Stomach (tissue), 9 donors: ENCODE data around the gene SPP1. TPM values are rescaled to one million over a fixed set of nuclear protein-coding genes. Genes with fewer than 3 reads are reported as not detected.
"Not testable (repeated sequence)": the region's sequence is repeated elsewhere in the genome, so short reads cannot be mapped to it uniquely, and the experiment has no call there.

ENCODE experiments used
- DNase-seq, 2 donors: peaks; one replicate each; pipeline versions ENCODE4 v3.0.0 to v3.0.0-alpha.2; 2013 to 2019
- H3K27ac ChIP-seq, 5 donors: fragments of 200-600 bp in 4 of 5; sonication (generic) in 4 of 5; one replicate each; pipeline ENCODE4 v1.5.1; 2013 to 2019; ENCODE audit warnings: mild to moderate bottlenecking in 1 of 5, moderate library complexity in 1 of 5
- H3K27me3 ChIP-seq, 3 donors: fragments of 200-600 bp; sonication (generic); one replicate each; pipeline ENCODE4 v1.5.1; 2017 to 2019; ENCODE audit warnings: mixed run types in 1 of 3
- H3K36me3 ChIP-seq, 4 donors: fragments of 200-600 bp; sonication (generic); 1 replicate in 3 of 4; 2 replicates in 1 of 4; pipeline ENCODE4 v1.5.1; 2016 to 2019
- H3K4me1 ChIP-seq, 4 donors: fragments of 200-600 bp; sonication (generic); one replicate each; pipeline ENCODE4 v1.5.1; 2016 to 2019
- H3K4me3 ChIP-seq, 4 donors: fragments of 200-600 bp; sonication (generic) in 3 of 4; one replicate each; pipeline ENCODE4 v1.5.1; 2016 to 2019; ENCODE audit warnings: mild to moderate bottlenecking in 1 of 4
- H3K9me3 ChIP-seq, 4 donors: fragments of 200-600 bp; sonication (generic); one replicate each; pipeline ENCODE4 v1.5.1; 2016 to 2019
- EP300 ChIP-seq: sonication (generic); formaldehyde crosslinking; IDR thresholded peaks from one replicate; pipeline ENCODE4 v1.6.1; 2017; ENCODE audit warnings: antibody characterized with exemption
- POLR2A ChIP-seq, 4 donors: fragments of 450-650 bp; IDR thresholded peaks; one replicate each; pipeline ENCODE4 v1.6.1; 2016; ENCODE audit warnings: antibody characterized with exemption in 4 of 4, control low read depth in 2 of 4, mild to moderate bottlenecking in 1 of 4, moderate library complexity in 1 of 4
- POLR2AphosphoS5 ChIP-seq, 3 donors: sonication (generic); formaldehyde crosslinking; IDR thresholded peaks; one replicate each; pipeline ENCODE4 v1.6.1; 2016; ENCODE audit warnings: antibody characterized with exemption in 3 of 3
- WGBS, 5 donors: extraction: QIAGEN DNeasy Blood & Tissue Kit in 3 of 5; methylation state at CpG; one replicate each; pipeline versions ENCODE4 v1.1.5 to v1.1.7; 2013 to 2018; 5-methylcytosine and 5-hydroxymethylcytosine counted together
- intact Hi-C: fragments of 100-400 bp; cut with DNase I; formaldehyde crosslinking; loops from one replicate; pipeline ENCODE4 v1.15.1; 2023; ENCODE audit warnings: low total_unique reads
- polyA plus RNA-seq, 3 donors: library from polyadenylated mRNA; stranded (reverse); fragments of 200-250 nt; gene quantifications; one replicate each; pipeline ENCODE4 v1.2.3, GENCODE V29; 2013
- total RNA-seq, 5 donors: library from RNA; depleted of rRNA; stranded (reverse); fragments of >200 nt; gene quantifications; one replicate each; pipeline versions ENCODE4 v1.1.0 to v1.2.3, GENCODE V29; 2014 to 2016
- TF ChIP-seq, protein P1 (sequence below), 7 experiments: fragments of 450-650 bp in 4 of 7; fragments of 200-600 bp in 3 of 7; sonication (generic) in 3 of 7; IDR thresholded peaks; one replicate each; pipeline ENCODE4 v1.5.1; 2016 to 2019; ENCODE audit warnings: antibody characterized with exemption in 7 of 7, control low read depth in 2 of 7, mild to moderate bottlenecking in 1 of 7
- donor health status: healthy with polysubstance abuse.
- donor health status: Bipolar disorder and iron deficiency.
- donor health status: healthy.

The SPP1 gene
- total and polyA plus RNA-seq, 8 donors: 2.3 to 80.8 (median 10.9) TPM

GRCh38 chr4:88022289-88022688, 46.8 kb downstream of the SPP1 start:
- no peak overlapping the region for H3K4me3 ChIP-seq
- DNase-seq: no peak
- no peaks in the 10 kb centered on the region for H3K27me3 ChIP-seq
- peaks cover 0 to 15% (median 4%) of the 10 kb centered on the region in 4 donors for H3K9me3 ChIP-seq
- intact Hi-C loops: no loop called here
- no peak for TF ChIP-seq POLR2AphosphoS5 (IDR thresholded peaks at IDR 0.05)
- TF ChIP-seq POLR2A (IDR thresholded peaks at IDR 0.05): no peak
- TF ChIP-seq, protein P1, sequence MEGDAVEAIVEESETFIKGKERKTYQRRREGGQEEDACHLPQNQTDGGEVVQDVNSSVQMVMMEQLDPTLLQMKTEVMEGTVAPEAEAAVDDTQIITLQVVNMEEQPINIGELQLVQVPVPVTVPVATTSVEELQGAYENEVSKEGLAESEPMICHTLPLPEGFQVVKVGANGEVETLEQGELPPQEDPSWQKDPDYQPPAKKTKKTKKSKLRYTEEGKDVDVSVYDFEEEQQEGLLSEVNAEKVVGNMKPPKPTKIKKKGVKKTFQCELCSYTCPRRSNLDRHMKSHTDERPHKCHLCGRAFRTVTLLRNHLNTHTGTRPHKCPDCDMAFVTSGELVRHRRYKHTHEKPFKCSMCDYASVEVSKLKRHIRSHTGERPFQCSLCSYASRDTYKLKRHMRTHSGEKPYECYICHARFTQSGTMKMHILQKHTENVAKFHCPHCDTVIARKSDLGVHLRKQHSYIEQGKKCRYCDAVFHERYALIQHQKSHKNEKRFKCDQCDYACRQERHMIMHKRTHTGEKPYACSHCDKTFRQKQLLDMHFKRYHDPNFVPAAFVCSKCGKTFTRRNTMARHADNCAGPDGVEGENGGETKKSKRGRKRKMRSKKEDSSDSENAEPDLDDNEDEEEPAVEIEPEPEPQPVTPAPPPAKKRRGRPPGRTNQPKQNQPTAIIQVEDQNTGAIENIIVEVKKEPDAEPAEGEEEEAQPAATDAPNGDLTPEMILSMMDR (IDR thresholded peaks at IDR 0.05): no peak
- no peak for TF ChIP-seq EP300
- H3K4me1 ChIP-seq: peaks cover 0 to 48% (median 18%) of the 10 kb centered on the region in 4 donors
- H3K27ac ChIP-seq: peak overlapping the region in 1 of 5 donors; percentile 94
- H3K36me3 ChIP-seq: peaks cover 0 to 35% (median 18%) of the 10 kb centered on the region in 4 donors

DNA sequence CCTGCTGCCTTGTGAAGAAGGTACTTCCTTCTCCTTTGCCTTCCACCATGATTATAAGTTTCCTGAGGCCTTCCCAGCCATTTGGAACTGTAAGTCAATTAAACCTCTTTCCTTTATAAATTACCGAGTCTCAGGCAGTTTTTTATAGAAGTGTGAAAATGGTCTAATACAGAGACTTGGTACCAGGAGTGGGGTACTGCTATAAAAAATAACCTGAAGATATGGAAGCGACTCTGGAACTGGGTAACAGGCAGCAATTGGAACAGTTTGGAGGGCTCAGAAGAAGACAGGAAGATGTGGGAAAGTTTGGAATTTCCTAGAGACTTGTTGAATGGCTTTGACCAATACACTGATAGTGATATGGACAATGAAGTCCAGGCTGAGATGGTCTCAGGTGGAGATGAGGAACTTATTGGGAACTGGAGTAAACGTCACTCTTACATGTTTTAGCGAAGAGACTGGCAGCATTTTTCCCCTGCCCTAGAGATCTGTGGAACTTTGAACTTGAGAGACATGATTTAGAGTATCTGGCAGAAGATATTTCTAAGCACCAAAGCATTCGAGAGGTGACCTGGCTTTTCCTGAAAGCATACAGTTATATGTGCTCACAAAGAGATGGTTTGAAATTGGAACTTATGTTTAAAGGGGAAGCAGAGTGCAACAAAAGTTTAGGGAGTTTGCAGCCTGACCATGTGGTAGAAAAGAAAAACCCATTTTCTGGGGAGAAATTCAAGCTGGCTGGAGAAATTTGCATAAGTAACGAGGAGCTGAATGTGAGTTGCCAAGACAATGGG, 50.6 kb downstream of the SPP1 start:
- Histone ChIP-seq H3K36me3 (peaks cover 0 to 30% (median 19%) of the 10 kb centered on the region in 4 donors), H3K9me3 (peaks cover 0 to 15% (median 4%) of the 10 kb centered on the region in 4 donors), H3K4me1 (peaks cover 0 to 30% (median 7%) of the 10 kb centered on the region in 4 donors)
- intact Hi-C loops, DNase-seq, H3K27ac ChIP-seq, H3K4me3 ChIP-seq, H3K27me3 ChIP-seq: not testable (repeated sequence)
- WGBS, 5 donors: 93 to 98% (median 96%) methylated on average over 6 of the region's 6 CpGs

DNA sequence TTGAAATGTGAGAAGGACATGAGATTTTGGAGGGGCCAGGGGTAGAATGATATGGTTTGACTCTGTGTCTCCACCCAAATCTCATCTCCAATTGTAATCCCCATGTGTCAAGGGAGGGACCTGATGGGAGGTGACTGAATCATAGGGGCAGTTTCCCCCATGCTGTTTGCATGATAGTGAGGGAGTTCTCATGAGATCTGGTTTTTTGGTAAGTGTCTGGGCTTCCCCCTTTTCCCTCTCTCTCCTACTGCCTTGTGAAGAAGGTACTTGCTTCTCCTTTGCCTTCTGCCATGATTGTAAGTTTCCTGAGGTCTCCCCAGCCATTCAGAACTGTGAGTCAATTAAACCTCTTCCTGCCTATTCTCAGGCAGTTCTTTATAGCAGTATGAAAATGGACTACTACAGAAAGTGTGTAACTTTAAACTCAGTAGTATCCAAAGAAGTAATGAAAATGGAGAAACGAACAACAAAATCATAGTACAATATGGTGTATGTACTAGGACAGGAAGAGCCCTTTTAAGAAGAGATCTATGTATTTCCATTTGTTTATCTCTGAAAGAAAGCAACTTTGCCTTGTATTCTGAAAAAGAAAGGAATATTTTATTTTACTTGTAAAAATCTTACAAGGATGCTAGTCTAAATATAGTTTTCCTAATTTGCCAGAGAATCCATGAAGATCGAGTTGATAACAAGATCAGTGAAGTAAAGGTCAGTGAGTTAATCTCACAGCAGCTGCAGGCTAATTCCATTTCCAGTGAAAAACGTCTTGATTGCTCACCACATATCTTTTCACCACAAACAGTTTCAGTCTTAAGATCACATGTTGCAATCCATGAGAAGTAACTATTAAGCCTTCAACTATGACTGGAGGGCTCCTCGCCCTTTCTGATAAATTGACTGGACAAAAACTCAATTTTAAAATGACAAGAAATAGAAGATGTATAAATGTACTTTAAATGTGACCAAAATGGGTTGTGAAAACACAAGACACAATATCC, 52.4 kb downstream of the SPP1 start:
- TF ChIP-seq EP300: no peak
- TF ChIP-seq, protein P1 (IDR thresholded peaks at IDR 0.05): no peak
- TF ChIP-seq POLR2AphosphoS5 (IDR thresholded peaks at IDR 0.05): peak in 2 of 3 donors; percentile 34 to 72
- TF ChIP-seq POLR2A (IDR thresholded peaks at IDR 0.05): no peak
- Histone ChIP-seq H3K4me1 (peaks cover 0 to 23% (median 2%) of the 10 kb centered on the region in 4 donors), H3K27ac (peak overlapping the region in 4 of 5 donors; percentile 4 to 67 (median 48)), H3K36me3 (peaks cover 0 to 33% (median 17%) of the 10 kb centered on the region in 4 donors), H3K27me3 (no peaks in the 10 kb centered on the region), H3K4me3 (no peak overlapping the region), H3K9me3 (peaks cover 0 to 15% (median 4%) of the 10 kb centered on the region in 4 donors)
- WGBS, 5 donors: 51 to 62% (median 55%) methylated on average over 4 of the region's 4 CpGs
- intact Hi-C loops: no loop called here
- peak in 1 of 2 donors; percentile 18 for DNase-seq

GRCh38 chr4:88028946-88029345, 53.4 kb downstream of the SPP1 start:
- intact Hi-C loops: no loop called here
- TF ChIP-seq EP300 (no peak), POLR2A (IDR thresholded peaks at IDR 0.05) (no peak), POLR2AphosphoS5 (IDR thresholded peaks at IDR 0.05) (no peak)
- TF ChIP-seq, protein P1 (IDR thresholded peaks at IDR 0.05): no peak
- H3K9me3 ChIP-seq: peaks cover 0 to 15% (median 4%) of the 10 kb centered on the region in 4 donors
- no peak overlapping the region for H3K4me3 ChIP-seq
- no peak for DNase-seq
- H3K27me3 ChIP-seq: no peaks in the 10 kb centered on the region
- peaks cover 0 to 36% (median 17%) of the 10 kb centered on the region in 4 donors for H3K36me3 ChIP-seq
- peaks cover 0 to 21% (median 0%) of the 10 kb centered on the region in 4 donors for H3K4me1 ChIP-seq
- 65 to 85% (median 73%) methylated on average over 3 of the region's 3 CpGs for WGBS, 5 donors
- H3K27ac ChIP-seq: peak overlapping the region in 3 of 5 donors; percentile 44 to 67 (median 52)
